Umbilical cord (tissue), 2 donors: ENCODE data around the gene C17orf100. TPM values are rescaled to one million over a fixed set of nuclear protein-coding genes. Genes with fewer than 3 reads are reported as not detected.
A peak's percentile ranks its signal among the peaks of the same experiment; 100 is the strongest.

Source experiments
- DNase-seq: peaks from one replicate; pipeline ENCODE4 v3.0.0-alpha.2; 2015; ENCODE audit warnings: low spot score
- total RNA-seq: library from RNA; depleted of rRNA; stranded (reverse); fragments of >200 nt; gene quantifications from one replicate; pipeline ENCODE4 v1.2.3, GENCODE V29; 2014; ENCODE audit warnings: low replicate concordance; ENCODE audit not compliant: insufficient read depth

Gene C17orf100
- total RNA-seq, 1 donor from 2014 or later, result 3.1 TPM

DNA sequence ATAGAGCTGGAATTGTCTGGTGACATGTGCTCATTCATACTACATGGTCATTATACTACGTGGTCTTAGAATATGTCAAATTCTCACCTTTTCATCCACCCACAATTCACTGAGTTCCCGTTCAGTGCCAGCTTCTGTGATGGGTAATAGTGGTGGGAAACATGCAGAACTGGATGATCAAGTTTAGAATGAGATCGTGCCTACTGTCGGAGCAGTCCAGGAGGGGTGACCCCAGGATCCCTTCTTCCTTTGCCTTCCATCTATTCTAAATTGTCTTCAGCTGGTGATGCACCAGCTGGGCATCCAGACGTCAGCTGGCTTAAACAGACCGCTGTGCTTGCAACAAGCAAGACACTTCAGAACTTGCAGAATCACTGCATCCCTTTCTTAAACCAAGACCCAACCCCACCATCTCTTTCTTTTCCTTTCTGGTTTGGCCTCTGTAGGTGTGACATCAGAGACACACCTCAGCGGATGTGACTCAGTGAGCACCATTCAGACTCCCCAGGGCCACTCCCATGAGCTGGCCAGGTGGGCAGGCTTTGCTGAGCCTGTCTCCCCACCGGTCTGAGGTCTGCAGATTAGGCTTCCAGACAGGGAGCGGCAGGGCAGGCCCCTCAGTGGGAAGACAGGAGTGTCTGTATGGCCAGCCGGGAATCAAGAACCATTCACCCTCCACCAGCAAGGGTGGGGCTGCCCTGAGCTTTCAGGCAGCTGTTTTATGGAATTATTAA lies 18.1 kb downstream of the C17orf100 start:
- no peak for DNase-seq

DNA sequence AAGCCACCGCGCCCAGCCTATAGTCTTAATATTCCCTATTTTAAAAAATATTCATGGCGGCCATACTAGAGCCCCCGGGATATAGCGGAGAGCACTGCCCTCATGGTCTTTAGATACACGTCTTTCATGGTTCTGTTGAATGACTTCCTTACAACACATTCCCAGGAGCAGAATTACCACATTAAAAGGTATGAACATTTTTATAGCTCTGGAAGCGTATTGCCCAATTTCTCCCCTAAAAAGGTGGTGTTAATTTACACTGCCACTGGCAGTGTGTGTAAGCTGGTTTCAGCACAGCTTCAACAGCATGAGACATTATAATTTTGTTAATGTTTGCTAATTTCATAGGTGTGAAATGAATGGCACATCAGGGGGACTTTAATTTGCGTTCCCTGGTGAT lies 19.0 kb downstream of the C17orf100 start:
- DNase-seq, result no peak

DNA sequence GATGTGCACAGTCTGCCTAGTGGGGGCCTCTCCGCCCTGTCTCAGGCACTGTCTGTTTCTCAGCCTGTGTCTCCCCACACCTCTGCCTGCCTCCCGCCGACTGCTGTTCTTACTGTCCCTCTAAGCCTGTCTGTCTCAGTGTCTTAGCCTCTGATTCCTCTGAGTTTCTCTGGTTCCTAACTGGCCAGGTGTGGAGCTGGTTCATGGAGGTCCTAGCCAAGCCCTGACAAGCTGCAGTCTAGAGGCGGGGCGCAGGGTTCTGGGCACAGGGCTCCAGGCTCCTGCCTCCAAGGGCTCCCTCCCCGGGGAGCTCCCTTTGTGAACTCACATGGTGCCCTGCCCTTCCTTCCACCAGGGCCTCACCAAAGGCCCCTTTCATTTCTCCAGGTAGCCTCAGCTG lies 19.4 kb downstream of the C17orf100 start:
- no peak for DNase-seq

DNA sequence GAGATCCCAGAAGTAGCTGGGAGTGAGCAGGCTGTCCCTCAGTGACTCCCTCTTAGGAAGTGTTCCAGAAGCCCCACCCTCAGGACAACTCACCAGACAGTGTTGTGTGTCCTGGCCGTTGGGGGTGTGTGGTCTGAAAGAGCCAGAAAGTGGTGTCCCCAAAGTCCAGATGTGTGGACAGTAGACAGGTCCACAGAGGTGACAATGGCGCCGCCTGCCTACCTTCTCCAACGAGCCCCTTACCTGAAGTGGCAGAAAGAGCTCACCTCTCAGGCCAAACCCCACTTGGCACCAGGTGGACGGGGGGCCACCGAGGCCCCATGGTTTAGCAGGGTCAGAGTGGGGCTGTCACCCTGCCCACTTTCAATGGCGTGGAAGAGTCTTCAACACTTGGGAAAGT lies 19.9 kb downstream of the C17orf100 start:
- DNase-seq, result no peak

DNA sequence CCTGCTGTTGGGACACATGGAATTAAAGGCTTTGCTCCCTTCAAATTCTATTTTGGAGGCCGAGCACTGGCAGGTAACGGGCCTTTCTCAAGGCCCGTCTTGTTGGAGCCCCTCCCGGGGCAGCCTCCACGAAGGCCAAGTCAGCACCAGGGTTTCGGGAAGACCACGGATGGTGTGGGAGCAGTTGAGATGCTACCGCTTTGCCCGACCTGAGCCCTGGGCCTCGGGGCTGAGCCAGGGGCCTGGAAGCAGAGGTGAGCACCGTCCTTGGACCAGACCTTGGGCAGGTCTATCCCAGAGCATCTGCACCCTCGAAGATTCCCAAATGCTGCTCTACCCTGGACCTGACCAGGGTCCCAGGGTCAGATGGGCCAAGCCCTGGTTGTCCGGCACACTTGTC lies 23.0 kb downstream of the C17orf100 start:
- no peak for DNase-seq

DNA sequence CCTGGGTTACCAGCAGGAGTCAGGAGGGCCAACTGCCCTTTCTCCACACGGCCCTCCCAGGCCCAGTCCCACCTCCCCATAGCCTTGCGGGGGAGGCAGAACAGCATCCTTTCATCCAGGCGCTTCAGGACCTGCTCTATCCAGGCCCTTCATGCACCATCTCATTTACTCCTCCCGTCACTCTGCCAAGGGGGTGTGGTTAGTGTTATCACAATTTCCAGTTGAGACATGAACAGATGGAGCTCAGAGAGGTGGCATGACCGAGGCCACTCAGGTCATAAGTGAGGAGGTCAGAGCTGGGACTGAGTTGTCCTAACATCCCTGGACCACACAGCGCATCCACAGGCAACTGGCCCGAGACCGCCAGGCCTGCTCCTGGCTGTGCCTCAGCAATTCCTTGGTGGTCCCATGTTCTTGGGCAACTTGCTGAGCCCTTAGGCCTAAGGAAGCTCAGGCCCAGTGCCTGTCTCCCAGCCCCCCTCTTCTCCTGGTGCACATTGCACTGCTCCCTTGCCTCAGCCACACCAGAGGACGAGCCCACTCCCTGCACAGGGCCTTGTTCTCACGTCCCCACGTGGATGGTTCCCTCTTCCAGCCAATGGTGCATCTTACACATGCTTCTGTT lies 23.8 kb downstream of the C17orf100 start:
- no peak for DNase-seq

DNA sequence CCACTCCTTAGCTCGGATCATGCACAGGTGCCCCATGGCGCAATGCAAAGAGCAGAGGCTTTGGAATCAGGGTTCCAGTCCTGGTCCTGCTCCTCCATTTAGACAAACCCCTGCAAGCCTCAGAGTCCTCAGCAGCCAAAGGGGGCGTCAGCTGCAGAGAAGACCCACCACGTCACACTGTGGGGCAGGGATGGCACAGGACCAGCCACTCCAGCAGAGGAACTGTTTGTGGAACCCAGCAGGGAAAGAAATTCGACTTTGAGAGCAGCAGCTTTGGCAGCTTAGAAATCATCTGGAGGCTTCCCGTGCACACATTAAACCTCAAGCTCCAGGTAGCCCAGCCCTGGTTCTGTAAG lies 25.2 kb downstream of the C17orf100 start:
- no peak for DNase-seq

DNA sequence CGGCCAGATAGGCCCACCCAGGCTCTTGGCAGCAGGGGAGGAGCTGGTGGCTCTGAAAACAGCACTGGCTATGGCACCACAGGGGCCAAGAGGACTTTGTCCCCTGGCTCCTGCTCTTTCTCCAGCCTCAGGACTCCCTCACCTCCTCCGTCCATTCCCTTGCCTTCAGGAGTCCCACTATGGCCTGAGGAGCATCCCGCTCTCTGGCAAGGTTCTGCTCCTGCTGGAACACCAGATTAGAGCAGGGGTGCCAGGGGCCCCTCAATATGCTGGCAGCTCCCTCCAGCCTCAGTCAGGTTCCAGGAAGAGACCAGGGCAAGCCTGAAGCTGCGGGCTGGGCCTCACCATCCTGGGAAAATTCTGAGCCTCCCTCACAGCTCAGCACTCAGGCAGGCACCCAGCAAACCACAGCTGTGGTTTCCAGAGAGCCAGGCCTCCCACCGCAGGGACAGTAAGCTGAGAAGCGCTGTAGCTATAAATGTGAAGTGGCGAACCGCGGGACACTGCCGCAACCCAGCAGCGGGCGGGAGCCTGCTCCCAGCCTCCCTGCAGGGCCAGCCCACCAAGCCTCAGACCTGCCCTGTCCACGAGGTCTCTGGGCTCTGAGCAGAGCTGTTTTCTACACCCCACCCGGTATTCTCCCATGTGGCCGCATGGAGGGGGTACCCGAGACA lies 25.7 kb downstream of the C17orf100 start:
- peak; percentile 29 for DNase-seq

DNA sequence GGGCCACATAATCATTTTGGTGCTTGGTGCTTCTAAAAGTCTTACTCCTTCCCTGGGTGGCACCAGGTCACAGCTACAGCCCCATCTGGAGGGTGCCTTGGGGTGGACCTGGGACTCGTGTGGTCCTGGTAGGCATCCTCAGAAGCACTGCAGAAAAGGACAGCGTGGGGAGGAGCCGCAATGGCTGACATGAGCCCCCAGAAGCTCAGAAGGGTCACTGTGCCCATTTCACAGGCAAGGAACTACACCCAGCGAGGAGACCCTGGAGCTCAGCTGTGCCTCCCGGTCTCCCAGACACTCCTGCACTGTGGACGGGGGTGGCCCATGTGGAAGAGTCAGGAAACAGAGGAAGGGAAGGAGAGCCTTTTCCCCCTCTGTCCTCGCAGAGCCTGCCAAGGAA lies 26.4 kb downstream of the C17orf100 start:
- no peak for DNase-seq

DNA sequence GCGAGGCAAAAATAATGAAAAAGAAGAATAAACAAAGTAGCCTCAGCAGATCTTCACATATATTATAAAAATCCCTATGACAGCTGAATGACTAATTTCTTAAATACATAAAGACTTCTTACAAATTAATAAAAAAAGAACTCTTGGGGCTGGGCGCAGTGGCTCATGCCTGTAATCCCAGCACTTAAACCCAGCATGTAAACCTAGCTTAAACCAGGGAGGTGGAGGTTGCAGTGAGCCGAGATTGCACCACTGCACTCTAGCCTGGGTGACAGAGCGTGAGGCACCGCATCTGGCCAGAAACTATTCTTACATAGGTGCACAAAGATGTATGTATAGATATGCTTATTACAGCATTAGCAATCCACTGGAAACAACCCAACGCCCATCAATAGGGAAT lies 27.7 kb downstream of the C17orf100 start:
- DNase-seq, result no peak

DNA sequence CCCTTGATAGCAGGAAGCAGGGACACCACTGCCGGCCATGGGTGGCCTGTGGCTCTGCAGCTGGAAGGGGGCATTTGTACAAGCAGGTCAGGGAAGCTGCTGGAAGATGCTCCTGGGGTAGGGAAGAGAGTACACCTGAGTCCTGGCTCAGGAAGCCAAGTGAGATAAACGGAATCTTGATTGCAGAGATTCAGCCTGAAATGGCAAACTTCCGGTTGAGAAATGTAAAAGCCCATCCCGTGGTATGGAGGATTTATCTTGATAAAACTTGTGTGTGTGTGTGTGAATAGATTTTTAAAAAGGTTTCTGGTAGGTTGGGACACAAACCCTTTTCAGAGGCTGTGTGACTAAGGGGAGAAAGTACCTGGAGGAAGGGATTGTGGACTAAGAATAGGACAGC lies 29.6 kb downstream of the C17orf100 start:
- no peak for DNase-seq

DNA sequence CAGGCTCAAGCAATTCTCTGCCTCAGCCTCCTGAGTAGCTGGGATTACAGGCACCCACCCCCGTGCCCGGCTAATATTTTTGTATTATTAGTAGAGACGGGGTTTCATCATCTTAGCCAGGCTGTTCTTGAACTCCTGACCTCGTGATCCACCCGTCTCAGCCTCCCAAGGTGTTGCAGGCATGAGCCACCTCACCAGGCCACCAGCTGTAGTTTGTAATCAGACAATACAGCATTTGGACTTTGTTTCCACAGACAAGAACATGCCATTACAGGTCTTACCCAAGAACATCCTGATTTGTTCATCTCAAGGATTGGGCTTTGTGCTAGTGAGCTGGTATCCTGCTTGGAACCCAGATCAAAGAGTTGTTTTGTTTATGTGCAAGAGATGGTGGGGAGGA lies 30.1 kb downstream of the C17orf100 start:
- DNase-seq, result no peak

DNA sequence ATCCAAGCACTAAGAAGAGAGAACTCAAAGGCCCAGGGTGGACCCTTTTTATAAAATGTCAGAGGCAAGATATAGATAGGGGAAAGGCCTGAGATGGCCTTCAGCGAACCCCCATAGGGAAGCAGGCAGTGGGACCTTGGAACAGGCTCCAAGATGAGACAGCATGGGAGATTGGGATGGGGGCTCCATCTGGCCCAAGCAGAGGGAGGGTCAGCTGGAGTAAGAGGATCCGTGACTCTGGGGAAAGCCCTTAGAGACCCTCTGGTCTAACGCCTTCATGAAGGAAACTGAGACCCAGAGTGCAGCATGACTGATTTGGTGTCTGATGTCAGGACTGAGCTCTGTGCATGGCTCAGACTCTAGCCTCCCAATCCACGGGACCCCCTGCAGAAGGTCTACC lies 30.8 kb downstream of the C17orf100 start:
- DNase-seq, result no peak

DNA sequence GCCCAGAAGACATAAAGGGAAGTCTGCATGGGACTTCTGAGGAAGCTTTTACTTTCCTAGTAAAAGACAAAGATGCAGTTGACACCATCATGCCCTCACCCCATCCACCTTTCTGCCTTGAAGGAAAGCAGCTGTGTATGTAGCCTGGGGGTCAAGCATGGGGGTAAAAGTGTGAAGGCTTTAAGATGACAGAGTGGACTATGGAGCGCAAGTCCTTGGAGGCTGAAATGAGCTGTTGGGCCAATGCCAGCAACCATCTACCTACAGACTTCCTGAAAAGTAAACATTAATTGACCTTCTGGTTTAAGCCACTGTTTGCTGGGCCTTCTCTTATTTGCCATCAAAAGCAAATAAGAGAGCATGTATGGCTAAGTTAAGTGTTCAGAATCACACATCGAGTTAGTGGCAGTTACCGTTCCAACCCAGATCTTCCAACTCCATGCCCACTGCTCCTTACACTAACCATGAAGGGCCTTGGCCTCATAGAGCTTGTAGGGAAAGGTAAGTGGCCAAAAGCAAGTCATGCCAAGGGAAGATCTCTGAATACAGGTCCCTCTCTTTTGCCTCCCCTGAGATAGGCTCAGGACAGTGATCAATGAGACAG lies 31.6 kb downstream of the C17orf100 start:
- no peak for DNase-seq

DNA sequence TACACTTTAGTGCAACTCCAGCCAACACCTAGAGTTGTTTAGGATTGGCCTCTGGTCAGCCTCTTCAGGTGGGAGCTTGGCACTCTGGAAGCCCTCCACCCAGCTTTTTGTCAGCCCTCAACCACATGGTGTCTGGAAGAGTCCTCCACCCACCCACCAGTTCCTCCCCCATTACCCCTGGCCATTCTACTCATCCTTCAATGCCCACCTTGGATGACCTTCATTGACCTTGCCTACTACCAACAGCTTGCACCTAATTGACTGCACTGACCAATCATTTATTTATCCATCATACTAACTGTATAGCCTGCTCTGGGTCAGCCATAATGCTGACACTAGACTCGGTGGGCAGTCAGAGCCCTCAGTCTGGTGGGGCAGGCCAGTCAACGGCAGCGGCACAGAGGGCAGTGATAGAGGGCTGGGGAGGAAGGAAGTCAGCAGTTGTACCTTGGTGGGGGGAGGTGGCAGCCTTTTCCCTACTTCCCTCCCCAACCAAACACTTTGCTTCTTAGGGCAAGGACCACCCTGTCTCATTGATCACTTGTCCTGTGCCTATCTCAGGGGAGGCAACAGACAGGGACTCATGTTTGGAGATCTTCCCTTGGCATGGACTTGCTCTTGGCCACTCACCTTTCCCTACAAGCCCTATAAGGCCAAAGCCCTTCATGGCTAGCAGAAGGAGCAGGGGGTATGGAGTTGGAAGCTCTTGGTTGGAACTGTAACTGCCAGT lies 32.3 kb downstream of the C17orf100 start:
- no peak for DNase-seq

DNA sequence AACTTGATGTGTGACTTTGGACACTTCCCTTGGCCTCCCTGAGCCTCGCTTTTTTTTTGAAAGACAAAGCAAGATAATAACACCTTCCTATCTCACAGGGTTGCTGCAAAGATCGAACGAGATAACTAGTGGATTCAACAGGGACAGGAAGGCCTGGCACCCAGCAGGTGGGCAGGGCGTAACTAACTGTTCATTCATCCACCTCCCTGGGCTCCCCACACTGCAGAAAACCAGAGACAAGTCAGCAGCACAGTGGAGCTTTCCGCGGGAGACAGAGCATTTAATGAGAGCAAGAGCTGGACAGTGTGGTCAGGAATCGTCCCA lies 32.9 kb downstream of the C17orf100 start:
- DNase-seq, result no peak

DNA sequence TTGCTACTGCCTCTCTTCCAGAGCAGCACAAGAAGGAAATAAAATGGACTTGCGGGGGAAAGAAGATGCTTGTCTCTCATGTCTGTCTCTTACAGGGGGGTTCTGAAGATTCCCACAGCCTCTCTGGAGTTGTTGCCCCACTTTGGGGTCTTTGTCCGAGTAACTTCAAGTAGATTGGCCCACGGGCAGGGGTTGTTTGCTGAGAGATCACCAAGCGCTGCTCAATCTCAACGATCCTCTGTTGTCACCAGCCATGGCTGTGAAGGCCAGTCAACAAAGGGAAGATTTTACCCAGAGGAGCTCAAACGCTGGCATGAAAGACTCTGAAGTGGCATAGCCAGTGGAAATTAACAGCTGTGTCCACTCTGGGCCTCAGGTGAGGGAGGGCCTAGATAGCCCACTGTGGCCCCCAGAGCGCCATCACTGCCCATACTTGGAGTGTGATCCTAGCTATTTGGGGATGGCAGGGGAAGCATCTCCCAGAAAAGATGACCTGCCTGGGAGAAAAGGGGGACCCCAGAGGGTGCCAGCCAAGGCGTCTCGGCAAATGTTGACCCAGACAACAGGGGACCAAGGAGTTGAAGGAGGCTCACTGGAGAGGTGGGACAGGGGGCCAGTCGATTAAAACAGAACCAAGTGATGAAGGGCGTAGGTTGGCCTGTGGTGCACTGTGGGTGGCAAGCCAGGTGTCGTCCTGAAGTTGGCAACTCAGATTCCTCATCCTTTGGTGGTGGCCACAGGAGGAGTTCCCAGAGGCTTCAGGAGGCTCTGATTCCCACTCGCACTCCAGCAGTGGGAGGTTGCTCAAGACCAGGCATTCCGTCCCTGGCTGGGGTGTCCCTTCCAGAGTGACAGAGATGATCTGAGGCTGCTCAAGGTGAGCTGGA lies 33.6 kb downstream of the C17orf100 start:
- DNase-seq, result no peak

DNA sequence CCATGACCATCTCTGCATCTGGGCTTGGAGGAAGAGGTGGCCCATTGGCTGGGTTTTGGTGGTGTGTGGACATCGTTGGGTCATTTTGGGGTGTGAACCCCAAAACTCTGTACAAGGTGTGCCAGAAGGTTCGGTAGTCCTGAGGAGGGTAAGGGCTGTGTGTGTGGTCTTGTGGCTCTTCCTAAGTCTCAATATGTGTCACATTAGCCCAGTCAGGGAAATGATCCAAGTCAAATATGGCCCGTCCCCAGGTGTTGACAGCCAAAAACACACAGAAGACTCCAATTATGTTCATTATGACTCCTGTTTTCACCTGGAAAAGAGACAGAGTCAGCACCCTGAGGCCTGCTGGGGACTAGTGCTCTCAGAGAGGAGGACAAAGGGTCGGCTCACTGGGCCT lies 34.5 kb downstream of the C17orf100 start:
- no peak for DNase-seq

DNA sequence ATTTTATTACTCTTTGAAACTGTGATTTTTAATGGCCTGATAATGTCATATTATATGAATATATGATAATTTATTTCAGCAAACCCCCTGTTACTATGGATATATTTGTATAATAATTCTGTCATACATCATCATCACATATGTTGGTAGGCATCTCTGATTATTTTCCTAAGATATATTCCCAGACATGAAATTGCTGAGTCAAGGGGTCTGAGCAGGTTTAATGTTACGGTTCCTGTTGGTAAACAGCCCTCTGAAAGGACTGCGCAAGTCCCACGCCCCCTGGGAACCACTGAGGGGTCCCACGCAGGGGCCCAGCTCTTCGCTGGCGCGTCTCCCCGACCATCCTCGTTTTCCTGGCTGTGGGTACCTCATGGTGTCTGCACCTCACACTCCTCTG lies 37.4 kb downstream of the C17orf100 start:
- DNase-seq, result no peak

DNA sequence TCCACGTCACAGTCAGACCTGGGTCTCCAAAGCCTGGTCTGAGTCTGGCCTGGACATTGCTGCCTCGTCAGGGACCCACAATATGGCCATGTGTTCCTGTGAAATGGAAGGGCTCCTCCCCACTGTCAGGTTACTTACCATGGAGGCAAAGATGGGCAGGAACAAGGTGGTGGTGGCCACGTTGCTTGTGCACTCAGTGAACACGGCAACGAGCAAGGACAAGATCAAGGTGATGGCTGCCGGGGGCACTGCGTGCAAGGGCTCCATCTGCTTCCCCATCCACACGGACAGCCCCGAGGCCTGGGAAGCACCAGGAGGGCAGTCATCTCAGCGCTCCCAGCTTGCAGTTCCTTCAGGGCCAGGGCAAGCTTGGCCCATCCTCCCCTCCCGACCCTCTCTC lies 39.1 kb downstream of the C17orf100 start:
- DNase-seq, result no peak

DNA sequence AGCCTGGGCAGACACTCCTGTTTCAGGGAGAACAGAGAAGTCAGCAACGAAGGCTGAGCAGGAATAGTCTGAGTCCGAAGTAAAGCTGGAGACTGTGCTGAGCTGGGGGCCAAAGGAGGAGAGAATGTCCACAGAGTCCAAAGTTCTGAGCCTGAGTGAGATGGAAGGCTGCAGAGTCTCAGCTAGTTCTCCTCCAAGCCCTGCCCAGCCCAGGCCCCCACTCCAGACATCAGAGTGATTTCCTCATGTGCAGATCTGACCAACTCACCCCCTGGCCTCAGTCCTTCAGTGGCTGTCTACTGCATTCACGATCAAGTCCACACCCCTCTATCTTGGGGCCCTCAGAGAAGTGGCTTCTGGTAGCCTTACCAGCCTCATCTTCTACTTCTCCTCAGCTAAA lies 40.0 kb downstream of the C17orf100 start:
- DNase-seq, result no peak
